K562 (cell line): ENCODE data around the gene SRGAP3. TPM values are rescaled to one million over a fixed set of nuclear protein-coding genes. Genes with fewer than 3 reads are reported as not detected.

Source experiments
- CEBPB ChIP-seq: fragments of 450-650 bp; IDR thresholded peaks from 2 replicates; pipeline ENCODE4 v1.6.1; 2016; ENCODE audit warnings: missing genetic modification characterization, missing compliant biosample characterization
- CTBP1 ChIP-seq: fragments of 450-650 bp; IDR thresholded peaks from 2 replicates; pipeline ENCODE4 v1.6.1; 2016; ENCODE audit warnings: borderline replicate concordance
- DNMT1 ChIP-seq: fragments of 450-650 bp; IDR thresholded peaks from 2 replicates; pipeline ENCODE4 v1.6.1; 2016; ENCODE audit warnings: antibody characterized with exemption, mild to moderate bottlenecking
- FUS ChIP-seq: fragments of 200-400 bp; formaldehyde crosslinking; optimal IDR thresholded peaks from 2 replicates; pipeline ENCODE3; 2017; ENCODE audit warnings: low read depth, low read length
- HEY1 ChIP-seq: fragments of 250-450 bp; sonication (Bioruptor Pico); IDR thresholded peaks from 2 replicates; pipeline ENCODE4 v1.5.0; 2020; ENCODE audit warnings: mild to moderate bottlenecking, moderate library complexity, borderline replicate concordance
- MAFF ChIP-seq: IDR thresholded peaks from 2 replicates; pipeline ENCODE4 v1.6.1; 2012; ENCODE audit warnings: low read length, improper control_type of control experiment
- MECOM ChIP-seq: fragments of 250-450 bp; sonication (Bioruptor Pico); IDR thresholded peaks from 2 replicates; pipeline ENCODE4 v1.8.0; 2022; ENCODE audit warnings: inconsistent platforms
- POLR3A ChIP-seq: IDR thresholded peaks from 2 replicates; pipeline ENCODE4 v1.6.1; 2011; ENCODE audit warnings: borderline replicate concordance, mild to moderate bottlenecking, moderate library complexity; ENCODE audit not compliant: insufficient read length, insufficient read depth; ENCODE audit errors: extremely low read depth
- TAF9B ChIP-seq: fragments of 450-650 bp; IDR thresholded peaks from 2 replicates; pipeline ENCODE4 v1.6.1; 2018; ENCODE audit warnings: mild to moderate bottlenecking; ENCODE audit not compliant: partially characterized antibody
- ZNF134 ChIP-seq: fragments of 250-450 bp; sonication (Bioruptor Pico); conservative IDR thresholded peaks from 2 replicates; pipeline ENCODE4 v1.4.0; 2020
- ZNF41 ChIP-seq: fragments of 250-450 bp; sonication (Bioruptor Pico); conservative IDR thresholded peaks from 2 replicates; pipeline ENCODE4 v1.4.0; 2020; ENCODE audit warnings: mild to moderate bottlenecking
- polyA plus RNA-seq, 8 experiments: library from polyadenylated mRNA; depleted of rRNA in 4 of 8; stranded (reverse) in 5 of 8; unstranded in 3 of 8; fragments of >200 nt; fragmentation: Nextera tagmentation in 2 of 8; fragmentation: Illumina TruSeq in 1 of 8; extraction: Ambion mirVana in 2 of 8; extraction: Trizol in 1 of 8; gene quantifications; 2 replicates each; pipeline versions ENCODE4 v1.2.1 to v1.2.3, GENCODE V29; 2011 to 2014; ENCODE audit warnings: inconsistent platforms in 1 of 8, missing spikeins in 1 of 8
- total RNA-seq, 7 experiments: library from RNA; depleted of rRNA in 6 of 7; stranded (reverse); fragments of >200 nt in 6 of 7; fragmentation: Illumina TruSeq in 2 of 7; extraction: Trizol in 2 of 7; gene quantifications; 2 replicates each; pipeline versions ENCODE4 v1.2.1 to v1.2.3, GENCODE V29; 2011 to 2021; ENCODE audit warnings: low replicate concordance in 1 of 7
- TF ChIP-seq, protein P1 (sequence below): fragments of 200-600 bp; sonication (generic); IDR thresholded peaks from one replicate; pipeline ENCODE4 v1.6.1; 2012; ENCODE audit warnings: mild to moderate bottlenecking, low read depth, low read length, inconsistent platforms
- TF ChIP-seq, protein P2 (sequence below): fragments of 250-450 bp; sonication (Bioruptor Pico); IDR thresholded peaks from 2 replicates; pipeline ENCODE4 v1.4.0; 2020

Gene SRGAP3
- total and polyA plus RNA-seq, 9 of the 15 experiments (the other 6 are each of a cell fraction or from before 2014, with no cell fraction given) = 0.11 to 0.85 (median 0.35) TPM; not detected in 2

- no peak for TF ChIP-seq HEY1 (CRISPR knock-in tag)
- no peak for TF ChIP-seq MAFF
- peak; percentile 29; the same call in 1 of the 2 replicates for TF ChIP-seq CTBP1
- peak; percentile 44 for TF ChIP-seq CEBPB (tag)
- no peak for TF ChIP-seq ZNF134 (CRISPR knock-in tag)
- TF ChIP-seq DNMT1 = no peak
- TF ChIP-seq, protein P1, sequence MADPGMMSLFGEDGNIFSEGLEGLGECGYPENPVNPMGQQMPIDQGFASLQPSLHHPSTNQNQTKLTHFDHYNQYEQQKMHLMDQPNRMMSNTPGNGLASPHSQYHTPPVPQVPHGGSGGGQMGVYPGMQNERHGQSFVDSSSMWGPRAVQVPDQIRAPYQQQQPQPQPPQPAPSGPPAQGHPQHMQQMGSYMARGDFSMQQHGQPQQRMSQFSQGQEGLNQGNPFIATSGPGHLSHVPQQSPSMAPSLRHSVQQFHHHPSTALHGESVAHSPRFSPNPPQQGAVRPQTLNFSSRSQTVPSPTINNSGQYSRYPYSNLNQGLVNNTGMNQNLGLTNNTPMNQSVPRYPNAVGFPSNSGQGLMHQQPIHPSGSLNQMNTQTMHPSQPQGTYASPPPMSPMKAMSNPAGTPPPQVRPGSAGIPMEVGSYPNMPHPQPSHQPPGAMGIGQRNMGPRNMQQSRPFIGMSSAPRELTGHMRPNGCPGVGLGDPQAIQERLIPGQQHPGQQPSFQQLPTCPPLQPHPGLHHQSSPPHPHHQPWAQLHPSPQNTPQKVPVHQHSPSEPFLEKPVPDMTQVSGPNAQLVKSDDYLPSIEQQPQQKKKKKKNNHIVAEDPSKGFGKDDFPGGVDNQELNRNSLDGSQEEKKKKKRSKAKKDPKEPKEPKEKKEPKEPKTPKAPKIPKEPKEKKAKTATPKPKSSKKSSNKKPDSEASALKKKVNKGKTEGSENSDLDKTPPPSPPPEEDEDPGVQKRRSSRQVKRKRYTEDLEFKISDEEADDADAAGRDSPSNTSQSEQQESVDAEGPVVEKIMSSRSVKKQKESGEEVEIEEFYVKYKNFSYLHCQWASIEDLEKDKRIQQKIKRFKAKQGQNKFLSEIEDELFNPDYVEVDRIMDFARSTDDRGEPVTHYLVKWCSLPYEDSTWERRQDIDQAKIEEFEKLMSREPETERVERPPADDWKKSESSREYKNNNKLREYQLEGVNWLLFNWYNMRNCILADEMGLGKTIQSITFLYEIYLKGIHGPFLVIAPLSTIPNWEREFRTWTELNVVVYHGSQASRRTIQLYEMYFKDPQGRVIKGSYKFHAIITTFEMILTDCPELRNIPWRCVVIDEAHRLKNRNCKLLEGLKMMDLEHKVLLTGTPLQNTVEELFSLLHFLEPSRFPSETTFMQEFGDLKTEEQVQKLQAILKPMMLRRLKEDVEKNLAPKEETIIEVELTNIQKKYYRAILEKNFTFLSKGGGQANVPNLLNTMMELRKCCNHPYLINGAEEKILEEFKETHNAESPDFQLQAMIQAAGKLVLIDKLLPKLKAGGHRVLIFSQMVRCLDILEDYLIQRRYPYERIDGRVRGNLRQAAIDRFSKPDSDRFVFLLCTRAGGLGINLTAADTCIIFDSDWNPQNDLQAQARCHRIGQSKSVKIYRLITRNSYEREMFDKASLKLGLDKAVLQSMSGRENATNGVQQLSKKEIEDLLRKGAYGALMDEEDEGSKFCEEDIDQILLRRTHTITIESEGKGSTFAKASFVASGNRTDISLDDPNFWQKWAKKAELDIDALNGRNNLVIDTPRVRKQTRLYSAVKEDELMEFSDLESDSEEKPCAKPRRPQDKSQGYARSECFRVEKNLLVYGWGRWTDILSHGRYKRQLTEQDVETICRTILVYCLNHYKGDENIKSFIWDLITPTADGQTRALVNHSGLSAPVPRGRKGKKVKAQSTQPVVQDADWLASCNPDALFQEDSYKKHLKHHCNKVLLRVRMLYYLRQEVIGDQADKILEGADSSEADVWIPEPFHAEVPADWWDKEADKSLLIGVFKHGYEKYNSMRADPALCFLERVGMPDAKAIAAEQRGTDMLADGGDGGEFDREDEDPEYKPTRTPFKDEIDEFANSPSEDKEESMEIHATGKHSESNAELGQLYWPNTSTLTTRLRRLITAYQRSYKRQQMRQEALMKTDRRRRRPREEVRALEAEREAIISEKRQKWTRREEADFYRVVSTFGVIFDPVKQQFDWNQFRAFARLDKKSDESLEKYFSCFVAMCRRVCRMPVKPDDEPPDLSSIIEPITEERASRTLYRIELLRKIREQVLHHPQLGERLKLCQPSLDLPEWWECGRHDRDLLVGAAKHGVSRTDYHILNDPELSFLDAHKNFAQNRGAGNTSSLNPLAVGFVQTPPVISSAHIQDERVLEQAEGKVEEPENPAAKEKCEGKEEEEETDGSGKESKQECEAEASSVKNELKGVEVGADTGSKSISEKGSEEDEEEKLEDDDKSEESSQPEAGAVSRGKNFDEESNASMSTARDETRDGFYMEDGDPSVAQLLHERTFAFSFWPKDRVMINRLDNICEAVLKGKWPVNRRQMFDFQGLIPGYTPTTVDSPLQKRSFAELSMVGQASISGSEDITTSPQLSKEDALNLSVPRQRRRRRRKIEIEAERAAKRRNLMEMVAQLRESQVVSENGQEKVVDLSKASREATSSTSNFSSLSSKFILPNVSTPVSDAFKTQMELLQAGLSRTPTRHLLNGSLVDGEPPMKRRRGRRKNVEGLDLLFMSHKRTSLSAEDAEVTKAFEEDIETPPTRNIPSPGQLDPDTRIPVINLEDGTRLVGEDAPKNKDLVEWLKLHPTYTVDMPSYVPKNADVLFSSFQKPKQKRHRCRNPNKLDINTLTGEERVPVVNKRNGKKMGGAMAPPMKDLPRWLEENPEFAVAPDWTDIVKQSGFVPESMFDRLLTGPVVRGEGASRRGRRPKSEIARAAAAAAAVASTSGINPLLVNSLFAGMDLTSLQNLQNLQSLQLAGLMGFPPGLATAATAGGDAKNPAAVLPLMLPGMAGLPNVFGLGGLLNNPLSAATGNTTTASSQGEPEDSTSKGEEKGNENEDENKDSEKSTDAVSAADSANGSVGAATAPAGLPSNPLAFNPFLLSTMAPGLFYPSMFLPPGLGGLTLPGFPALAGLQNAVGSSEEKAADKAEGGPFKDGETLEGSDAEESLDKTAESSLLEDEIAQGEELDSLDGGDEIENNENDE = no peak
- TF ChIP-seq, protein P2, sequence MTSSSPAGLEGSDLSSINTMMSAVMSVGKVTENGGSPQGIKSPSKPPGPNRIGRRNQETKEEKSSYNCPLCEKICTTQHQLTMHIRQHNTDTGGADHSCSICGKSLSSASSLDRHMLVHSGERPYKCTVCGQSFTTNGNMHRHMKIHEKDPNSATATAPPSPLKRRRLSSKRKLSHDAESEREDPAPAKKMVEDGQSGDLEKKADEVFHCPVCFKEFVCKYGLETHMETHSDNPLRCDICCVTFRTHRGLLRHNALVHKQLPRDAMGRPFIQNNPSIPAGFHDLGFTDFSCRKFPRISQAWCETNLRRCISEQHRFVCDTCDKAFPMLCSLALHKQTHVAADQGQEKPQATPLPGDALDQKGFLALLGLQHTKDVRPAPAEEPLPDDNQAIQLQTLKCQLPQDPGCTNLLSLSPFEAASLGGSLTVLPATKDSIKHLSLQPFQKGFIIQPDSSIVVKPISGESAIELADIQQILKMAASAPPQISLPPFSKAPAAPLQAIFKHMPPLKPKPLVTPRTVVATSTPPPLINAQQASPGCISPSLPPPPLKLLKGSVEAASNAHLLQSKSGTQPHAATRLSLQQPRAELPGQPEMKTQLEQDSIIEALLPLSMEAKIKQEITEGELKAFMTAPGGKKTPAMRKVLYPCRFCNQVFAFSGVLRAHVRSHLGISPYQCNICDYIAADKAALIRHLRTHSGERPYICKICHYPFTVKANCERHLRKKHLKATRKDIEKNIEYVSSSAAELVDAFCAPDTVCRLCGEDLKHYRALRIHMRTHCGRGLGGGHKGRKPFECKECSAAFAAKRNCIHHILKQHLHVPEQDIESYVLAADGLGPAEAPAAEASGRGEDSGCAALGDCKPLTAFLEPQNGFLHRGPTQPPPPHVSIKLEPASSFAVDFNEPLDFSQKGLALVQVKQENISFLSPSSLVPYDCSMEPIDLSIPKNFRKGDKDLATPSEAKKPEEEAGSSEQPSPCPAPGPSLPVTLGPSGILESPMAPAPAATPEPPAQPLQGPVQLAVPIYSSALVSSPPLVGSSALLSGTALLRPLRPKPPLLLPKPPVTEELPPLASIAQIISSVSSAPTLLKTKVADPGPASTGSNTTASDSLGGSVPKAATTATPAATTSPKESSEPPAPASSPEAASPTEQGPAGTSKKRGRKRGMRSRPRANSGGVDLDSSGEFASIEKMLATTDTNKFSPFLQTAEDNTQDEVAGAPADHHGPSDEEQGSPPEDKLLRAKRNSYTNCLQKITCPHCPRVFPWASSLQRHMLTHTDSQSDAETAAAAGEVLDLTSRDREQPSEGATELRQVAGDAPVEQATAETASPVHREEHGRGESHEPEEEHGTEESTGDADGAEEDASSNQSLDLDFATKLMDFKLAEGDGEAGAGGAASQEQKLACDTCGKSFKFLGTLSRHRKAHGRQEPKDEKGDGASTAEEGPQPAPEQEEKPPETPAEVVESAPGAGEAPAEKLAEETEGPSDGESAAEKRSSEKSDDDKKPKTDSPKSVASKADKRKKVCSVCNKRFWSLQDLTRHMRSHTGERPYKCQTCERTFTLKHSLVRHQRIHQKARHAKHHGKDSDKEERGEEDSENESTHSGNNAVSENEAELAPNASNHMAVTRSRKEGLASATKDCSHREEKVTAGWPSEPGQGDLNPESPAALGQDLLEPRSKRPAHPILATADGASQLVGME (CRISPR knock-in tag) = no peak
- TF ChIP-seq FUS = no peak
- TF ChIP-seq ZNF41 (CRISPR knock-in tag) = no peak
- TF ChIP-seq TAF9B = no peak
- TF ChIP-seq POLR3A = no peak
- TF ChIP-seq MECOM (CRISPR knock-in tag) = no peak
Measured at GRCh38 chr3:9224490-9224889, 25.0 kb downstream of the SRGAP3 start (continued).
